Urinary bladder (tissue), 4 donors: ENCODE results near the gene CD6. TPM values are rescaled to one million over a fixed set of nuclear protein-coding genes. Genes with fewer than 3 reads are reported as not detected.
"Not testable (repeated sequence)": the region's sequence is repeated elsewhere in the genome, so short reads cannot be mapped to it uniquely, and the experiment has no call there.

Experiments used
- DNase-seq: peaks from one replicate; pipeline ENCODE4 v3.0.0-alpha.2; 2015; ENCODE audit errors: extremely low spot score
- H3K27ac ChIP-seq: one replicate; pipeline ENCODE4 v1.5.1; 2013; ENCODE audit warnings: low read depth, mild to moderate bottlenecking, moderate library complexity
- H3K36me3 ChIP-seq: one replicate; pipeline ENCODE4 v1.6.1; 2013; ENCODE audit warnings: mild to moderate bottlenecking, moderate library complexity; ENCODE audit not compliant: insufficient read depth
- H3K4me1 ChIP-seq: one replicate; pipeline ENCODE4 v1.6.1; 2013; ENCODE audit warnings: mild to moderate bottlenecking, moderate library complexity; ENCODE audit not compliant: insufficient read depth
- H3K4me3 ChIP-seq: one replicate; pipeline ENCODE4 v1.5.1; 2013; ENCODE audit warnings: low read depth, low read length
- WGBS: extraction: QIAGEN DNeasy Blood & Tissue Kit; methylation state at CpG from one replicate; pipeline ENCODE4 v1.1.7; 2013; 5-methylcytosine and 5-hydroxymethylcytosine counted together
- polyA plus RNA-seq: library from polyadenylated mRNA; stranded (reverse); fragments of 200-250 nt; gene quantifications from one replicate; pipeline ENCODE4 v1.2.3, GENCODE V29; 2013
- total RNA-seq: library from RNA; depleted of rRNA; stranded (reverse); fragments of >200 nt; gene quantifications from one replicate; pipeline ENCODE4 v1.2.3, GENCODE V29; 2014
- donor health status: healthy with polysubstance abuse.
- donor health status: healthy.

Gene CD6
- total and polyA plus RNA-seq, 2 donors: 0.61 to 0.95 TPM

DNA sequence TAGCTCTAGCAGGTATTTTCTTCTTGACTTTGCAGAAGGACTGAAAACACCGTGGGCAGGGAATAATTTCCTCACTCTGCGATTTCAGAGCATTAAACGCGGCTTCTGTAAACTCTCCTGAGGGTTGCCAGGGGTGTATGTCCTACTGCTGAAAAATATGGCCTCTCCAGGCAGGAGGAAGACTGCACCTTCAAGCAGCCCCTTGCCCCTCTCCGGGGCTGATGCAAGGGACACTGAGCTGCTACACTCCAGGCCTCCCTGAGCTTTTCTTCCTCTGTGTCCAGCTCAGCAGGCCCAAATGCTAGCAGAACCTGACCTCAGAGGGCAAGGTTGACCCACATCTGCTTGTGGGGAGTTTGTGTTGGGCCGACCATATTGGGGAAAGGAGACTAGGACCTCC, 2.2 kb downstream of the CD6 start:
- no peak for DNase-seq
- no peaks in the 10 kb centered on the region for H3K36me3 ChIP-seq

DNA sequence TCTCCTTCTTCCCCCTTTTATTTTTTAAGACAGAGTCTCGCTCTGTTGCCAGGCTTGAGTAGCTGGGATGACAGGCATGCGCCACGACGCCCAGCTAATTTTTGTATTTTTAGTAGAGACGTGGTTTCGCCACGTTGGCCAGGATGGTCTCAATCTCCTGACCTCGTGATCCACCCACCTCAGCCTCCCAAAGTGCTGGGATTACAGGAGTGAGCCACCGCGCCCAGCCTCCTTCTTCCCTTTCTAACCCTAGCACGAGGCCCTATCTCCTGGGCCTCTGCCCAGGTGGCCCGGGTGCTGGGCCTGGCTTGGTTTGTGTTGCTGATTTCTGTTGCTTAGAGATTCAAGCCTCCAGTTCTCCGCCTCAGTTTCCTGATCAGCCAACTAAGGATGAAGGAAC, 2.8 kb downstream of the CD6 start:
- not testable (repeated sequence) for DNase-seq, H3K4me1 ChIP-seq, H3K36me3 ChIP-seq, H3K27ac ChIP-seq, H3K4me3 ChIP-seq
- 84% methylated on average over 13 of the region's 13 CpGs for WGBS

More for the DNA sequence above, 2.2 kb downstream of the CD6 start:
- Histone ChIP-seq H3K4me1 (no peaks in the 10 kb centered on the region), H3K27ac (no peak overlapping the region), H3K4me3 (peak overlapping the region; percentile 12)
- 84% methylated on average over 6 of the region's 6 CpGs for WGBS

DNA sequence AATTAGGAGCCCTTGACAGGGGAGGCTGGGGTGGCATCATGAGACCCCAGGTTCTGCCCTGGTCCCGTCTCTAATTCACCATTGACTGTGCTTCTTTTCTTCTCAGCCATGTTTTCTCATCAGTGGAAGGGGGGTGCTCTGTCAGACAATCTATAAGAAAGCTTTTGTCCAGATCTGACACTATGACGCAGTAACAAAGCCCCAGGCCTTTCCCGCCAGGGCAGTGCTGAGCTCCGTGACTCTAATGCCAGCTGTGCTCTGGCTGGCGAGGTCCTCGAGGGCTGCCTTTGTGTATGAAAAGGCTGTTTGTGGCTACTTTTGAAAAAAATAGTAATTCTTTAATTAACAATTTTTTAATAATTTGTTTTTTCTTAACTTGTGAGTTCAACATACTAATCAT, 3.2 kb downstream of the CD6 start:
- Histone ChIP-seq H3K36me3 (no peaks in the 10 kb centered on the region), H3K27ac (no peak overlapping the region), H3K4me1 (no peaks in the 10 kb centered on the region), H3K4me3 (no peak overlapping the region)
- DNase-seq: no peak
- 87% methylated on average over 6 of the region's 6 CpGs for WGBS

DNA sequence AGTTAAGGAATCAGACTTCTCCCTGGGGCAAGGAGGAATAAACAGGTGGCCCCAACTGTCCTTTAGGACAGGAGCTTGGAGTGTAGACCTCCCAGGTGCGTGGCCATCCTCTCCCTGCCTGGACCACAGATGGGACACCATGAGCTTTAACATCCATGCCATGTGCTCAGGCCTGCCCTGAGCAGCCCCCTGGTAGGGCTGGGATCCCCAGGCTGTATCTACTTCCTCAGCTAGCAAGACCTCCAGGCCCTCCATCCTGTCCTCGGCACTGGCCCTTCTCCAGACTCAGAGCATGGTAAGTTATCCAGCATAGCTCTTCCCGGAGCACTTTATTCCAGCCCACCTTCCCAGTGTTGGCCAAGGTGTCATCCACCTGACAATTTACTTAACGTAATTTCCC, 5.7 kb downstream of the CD6 start:
- Histone ChIP-seq H3K4me3 (no peak overlapping the region), H3K27ac (no peak overlapping the region), H3K4me1 (no peaks in the 10 kb centered on the region), H3K36me3 (no peaks in the 10 kb centered on the region)
- no peak for DNase-seq
- WGBS: 91% methylated on average over 4 of the region's 4 CpGs

DNA sequence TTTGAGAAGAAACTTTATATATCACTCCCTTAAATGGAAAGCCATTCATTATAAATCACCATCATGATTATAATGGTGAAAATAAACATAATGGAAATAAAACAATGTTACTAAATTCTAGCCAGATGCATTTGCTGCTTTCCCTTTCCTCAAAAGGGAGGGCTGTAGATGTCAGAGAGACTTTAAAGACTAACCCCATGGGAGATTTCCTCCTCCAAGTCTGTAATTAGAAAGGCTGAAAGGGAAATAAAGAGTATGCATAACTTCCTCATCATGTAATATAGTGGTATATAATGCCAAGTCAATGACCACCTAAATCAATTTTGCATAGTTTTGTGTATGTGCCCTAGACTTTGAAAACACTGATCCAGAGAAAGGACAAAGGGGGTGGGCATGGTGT, 6.4 kb downstream of the CD6 start:
- Histone ChIP-seq H3K36me3 (no peaks in the 10 kb centered on the region), H3K27ac (no peak overlapping the region), H3K4me3 (no peak overlapping the region), H3K4me1 (no peaks in the 10 kb centered on the region)
- DNase-seq: no peak

DNA sequence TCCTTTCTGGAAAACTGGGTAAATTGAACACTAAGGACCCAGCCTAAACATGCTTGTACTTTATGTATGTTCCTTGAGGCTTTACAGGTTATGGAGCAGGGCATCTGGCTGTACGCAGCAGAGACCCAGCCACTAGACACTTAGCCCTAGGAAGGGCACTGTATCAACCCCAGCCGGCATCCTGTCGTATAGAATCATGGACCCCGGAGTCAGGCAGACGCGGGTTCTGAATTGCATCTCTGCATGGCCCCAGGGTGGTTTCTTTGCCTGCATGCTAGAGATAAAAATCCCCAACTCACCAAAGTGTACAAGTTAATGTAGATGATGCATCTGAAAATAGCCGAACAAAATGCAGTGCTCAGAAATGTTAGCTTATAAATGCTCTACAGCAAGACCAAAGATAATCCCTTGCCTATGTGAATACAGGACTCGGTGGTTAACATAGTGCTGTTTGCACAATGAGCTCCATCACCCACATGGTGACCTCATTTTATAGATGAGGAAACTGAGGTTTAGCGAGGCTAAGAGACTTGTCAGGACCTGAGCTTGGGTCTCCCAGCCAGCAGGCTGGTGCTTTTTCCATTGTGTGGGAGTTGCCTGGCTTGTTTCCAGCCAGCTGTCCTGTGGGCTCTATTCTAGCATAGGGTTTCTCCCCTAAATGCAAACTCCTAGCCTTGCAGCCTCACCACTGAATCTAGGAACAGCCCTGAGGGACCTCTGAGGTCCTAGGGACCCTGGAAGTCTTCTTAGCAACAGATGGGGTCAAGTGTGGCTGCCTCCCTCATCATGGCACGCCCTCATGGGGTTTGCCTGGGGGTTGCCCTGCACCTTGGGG, 7.3 kb downstream of the CD6 start:
- 85% methylated on average over 10 of the region's 10 CpGs for WGBS
- Histone ChIP-seq H3K27ac (no peak overlapping the region), H3K4me3 (no peak overlapping the region), H3K4me1 (no peaks in the 10 kb centered on the region), H3K36me3 (no peaks in the 10 kb centered on the region)
- DNase-seq: no peak

DNA sequence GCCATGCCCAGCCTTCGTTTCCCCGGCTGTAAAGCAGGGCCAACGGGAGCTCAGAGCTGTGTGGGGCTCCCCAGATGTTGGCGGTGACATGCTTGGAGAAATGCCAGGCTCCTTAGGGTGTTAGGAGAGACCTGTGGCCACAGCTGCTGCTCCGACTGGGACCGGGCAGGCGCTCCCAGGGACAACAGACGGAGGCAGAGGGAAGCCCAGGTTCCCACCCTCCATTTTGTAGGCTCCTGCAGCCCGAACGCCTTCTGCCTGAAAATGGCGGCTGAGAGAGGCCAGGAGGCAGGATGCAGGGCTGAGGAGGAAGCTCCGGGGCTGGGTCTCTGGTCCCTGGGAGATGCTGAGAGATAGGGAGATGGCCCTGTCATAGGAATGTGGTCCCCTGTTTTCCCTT, 10.0 kb downstream of the CD6 start:
- no peak overlapping the region for H3K4me3 ChIP-seq
- no peak overlapping the region for H3K27ac ChIP-seq
- 71% methylated on average over 12 of the region's 12 CpGs for WGBS
- DNase-seq: no peak
- H3K36me3 ChIP-seq: no peaks in the 10 kb centered on the region
- no peaks in the 10 kb centered on the region for H3K4me1 ChIP-seq

DNA sequence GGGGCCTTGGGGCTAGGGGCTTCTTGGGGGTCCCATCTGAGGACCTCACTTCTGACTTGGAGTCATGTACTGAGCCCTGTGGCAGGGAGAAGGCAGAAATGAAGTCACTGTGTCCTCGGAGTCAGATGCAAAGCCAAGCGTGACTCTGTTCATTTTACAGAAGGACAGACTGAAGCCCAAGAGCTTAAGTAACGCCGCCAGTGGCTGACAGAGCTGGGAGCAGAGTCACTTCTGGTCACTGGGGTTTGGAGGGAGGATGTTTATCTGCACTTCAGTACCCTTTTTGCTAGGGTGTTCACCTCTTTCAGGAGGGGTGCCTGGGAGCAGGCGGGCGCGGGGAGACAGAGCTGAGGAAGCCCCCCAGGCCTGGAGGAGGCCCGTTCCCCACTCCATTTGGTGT, 10.7 kb downstream of the CD6 start:
- no peak overlapping the region for H3K4me3 ChIP-seq
- H3K4me1 ChIP-seq: no peaks in the 10 kb centered on the region
- no peaks in the 10 kb centered on the region for H3K36me3 ChIP-seq
- WGBS: 89% methylated on average over 8 of the region's 8 CpGs
- no peak overlapping the region for H3K27ac ChIP-seq
- no peak for DNase-seq

DNA sequence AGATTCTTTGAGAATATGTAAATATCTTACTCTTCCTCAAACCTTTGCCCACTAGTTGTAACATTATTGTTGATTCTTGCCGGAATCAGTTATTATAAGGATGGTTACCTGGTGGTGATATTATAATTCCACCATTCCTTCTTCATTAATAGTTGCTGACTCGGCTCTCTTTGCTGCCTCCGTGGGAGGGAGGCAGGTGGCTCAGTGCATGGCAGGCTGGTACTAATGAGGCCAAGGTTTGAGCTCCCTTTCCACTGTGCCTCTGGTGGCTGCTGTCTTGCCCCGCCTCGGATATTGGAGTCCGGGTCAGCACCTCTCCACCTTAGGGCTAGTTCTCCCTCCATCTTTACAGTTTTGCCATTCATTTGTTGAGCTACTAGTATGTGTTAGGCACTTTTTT, 12.7 kb downstream of the CD6 start:
- no peak for DNase-seq
- 74% methylated on average over 6 of the region's 6 CpGs for WGBS
- Histone ChIP-seq H3K36me3 (no peaks in the 10 kb centered on the region), H3K4me1 (no peaks in the 10 kb centered on the region), H3K4me3 (no peak overlapping the region), H3K27ac (no peak overlapping the region)

DNA sequence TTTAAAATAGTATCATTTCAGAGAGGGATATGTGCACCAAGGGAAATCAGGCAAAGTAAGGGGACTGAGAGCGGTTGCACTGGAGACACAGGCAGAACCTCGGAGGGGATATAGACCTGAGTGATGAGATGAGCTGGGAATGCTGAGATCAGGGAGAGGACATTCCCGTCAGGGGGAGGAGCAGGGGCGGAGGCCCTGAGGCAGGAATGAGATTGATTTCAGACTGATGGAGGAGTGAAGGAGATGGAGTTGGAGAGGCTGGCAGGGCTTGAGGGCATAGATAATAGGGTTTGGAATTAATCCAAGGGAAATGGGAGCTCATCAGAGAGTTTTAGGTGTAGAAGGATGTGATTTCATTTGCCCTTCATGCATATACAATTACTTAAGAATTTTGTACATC, 13.2 kb downstream of the CD6 start:
- no peak for DNase-seq
- H3K36me3 ChIP-seq: no peaks in the 10 kb centered on the region
- H3K27ac ChIP-seq: no peak overlapping the region
- H3K4me1 ChIP-seq: no peaks in the 10 kb centered on the region
- WGBS: 57% methylated on average over 4 of the region's 4 CpGs
- H3K4me3 ChIP-seq: no peak overlapping the region

DNA sequence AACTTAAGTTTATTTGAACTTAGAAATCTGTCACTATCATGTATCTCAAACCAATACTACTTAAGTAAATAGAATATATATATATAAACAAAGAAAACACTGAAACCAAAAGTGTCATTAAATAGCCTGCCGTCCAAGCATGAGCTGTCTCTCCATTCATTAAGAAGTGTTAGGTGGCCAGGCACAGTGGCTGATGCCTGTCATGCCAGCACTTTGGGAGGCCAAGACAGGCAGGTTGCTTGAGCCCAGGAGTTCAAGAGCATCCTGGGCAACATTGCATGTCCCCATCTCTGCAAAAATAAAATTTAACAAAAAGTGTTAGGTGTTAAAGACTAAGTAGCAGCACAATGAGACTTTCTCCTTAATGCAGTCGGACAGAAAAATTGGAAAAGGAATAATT, 14.0 kb downstream of the CD6 start:
- WGBS: 73% methylated on average over 2 of the region's 2 CpGs
- Histone ChIP-seq H3K4me1 (no peaks in the 10 kb centered on the region), H3K27ac (no peak overlapping the region), H3K36me3 (no peaks in the 10 kb centered on the region), H3K4me3 (no peak overlapping the region)
- DNase-seq: no peak

DNA sequence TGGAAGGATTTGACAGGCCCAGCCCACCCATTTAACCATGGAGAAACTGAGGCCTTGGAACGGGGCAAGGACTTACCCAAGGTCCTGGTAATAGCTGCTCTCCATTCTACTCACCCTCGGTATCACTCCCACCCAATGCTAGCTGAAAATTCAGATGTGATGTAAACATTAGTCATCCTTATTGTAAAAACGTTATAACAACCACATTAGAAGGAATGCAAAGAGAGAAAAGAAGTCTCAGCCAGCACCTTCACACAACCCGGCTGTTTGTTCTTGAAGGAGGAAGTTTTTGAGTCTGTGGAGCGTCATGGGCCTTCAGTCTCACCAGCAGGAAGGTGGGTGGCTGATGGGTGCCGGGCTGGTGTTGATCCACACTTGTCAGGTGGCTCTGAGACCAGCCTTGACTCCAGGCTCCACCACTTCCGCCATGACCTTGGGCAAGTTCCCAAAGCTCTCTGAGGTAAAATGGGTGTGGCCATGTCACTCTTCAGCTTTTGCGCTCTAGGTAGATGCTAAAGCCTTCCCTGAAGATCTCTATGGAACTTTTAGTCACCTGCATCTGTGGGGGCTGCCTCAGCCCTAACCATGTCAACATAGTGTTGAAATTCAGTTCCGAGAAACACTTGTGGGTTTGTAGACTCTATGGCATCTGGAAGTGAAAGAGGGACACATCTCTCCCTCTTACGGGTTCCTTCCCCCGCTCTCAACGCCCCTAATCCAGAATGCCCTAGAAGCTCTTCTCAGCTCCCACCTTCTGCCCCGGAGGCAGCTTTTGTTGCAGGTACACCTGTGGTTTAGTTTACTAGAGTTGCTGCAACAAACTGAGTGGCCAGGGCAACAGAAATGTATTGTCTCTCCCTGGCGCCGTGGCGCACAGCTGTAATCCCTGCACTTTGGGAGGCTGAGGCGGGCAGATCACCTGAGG, 14.8 kb downstream of the CD6 start:
- H3K4me3 ChIP-seq: no peak overlapping the region
- H3K27ac ChIP-seq: no peak overlapping the region
- no peaks in the 10 kb centered on the region for H3K4me1 ChIP-seq
- DNase-seq: no peak
- WGBS: 76% methylated on average over 17 of the region's 17 CpGs
- H3K36me3 ChIP-seq: no peaks in the 10 kb centered on the region

DNA sequence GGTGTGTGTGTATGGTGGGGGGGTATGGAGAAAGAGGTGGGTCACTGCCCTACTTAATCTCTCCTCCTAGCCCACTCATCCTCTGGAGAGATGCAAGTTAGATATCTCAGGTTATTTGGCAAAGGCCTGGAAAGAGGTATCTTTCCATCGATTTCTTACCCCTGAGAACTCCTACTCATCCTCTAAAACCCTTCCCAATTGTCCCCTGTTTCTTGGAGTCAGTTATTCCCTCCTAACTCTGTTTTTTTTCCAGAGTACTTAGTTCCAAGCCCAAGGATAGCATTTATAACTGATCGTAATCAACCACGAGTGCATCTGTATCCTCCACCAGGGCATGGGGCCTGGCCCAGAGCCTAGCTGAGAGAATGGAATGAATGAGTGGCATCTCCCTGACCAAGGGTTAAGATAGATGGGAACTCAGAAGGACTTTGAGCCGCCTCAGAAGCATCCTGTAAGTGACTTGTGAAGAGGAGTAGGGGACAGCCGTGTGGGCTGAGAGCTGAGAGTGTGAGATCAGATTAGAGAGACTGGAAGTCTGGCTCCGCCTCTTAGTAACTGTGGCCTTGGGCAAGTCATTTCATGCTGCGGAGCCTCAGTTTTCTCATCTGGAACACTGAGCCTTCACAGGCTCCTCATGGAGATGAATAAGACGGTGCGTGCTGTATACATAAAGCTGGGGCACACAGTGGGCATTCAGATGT, 16.2 kb downstream of the CD6 start:
- H3K4me3 ChIP-seq: no peak overlapping the region
- WGBS: 87% methylated on average over 9 of the region's 9 CpGs
- DNase-seq: no peak
- H3K4me1 ChIP-seq: no peaks in the 10 kb centered on the region
- no peak overlapping the region for H3K27ac ChIP-seq
- no peaks in the 10 kb centered on the region for H3K36me3 ChIP-seq
